Activated CD4-positive, alpha-beta T cell treated with anti-CD3 and anti-CD28 coated beads, Interleukin-2, amount 10 ng/mL, durations not matched to agents 24 days and 14 days (primary cell): ENCODE data around the gene RNU5D-1. TPM values are rescaled to one million over a fixed set of nuclear protein-coding genes. Genes with fewer than 3 reads are reported as not detected.
"Not testable (repeated sequence)": the region's sequence is repeated elsewhere in the genome, so short reads cannot be mapped to it uniquely, and the experiment has no call there.

ENCODE experiments used
- DNase-seq: peaks from one replicate; pipeline ENCODE4 v3.0.0; 2022
- H3K27ac Mint-ChIP-seq: one replicate; pipeline ENCODE4 v1.8.0; 2022; ENCODE audit warnings: mild to moderate bottlenecking, mixed read lengths
- H3K27me3 Mint-ChIP-seq: one replicate; pipeline ENCODE4 v1.8.0; 2022; ENCODE audit warnings: mixed read lengths
- H3K36me3 Mint-ChIP-seq: one replicate; pipeline ENCODE4 v1.8.0; 2022; ENCODE audit warnings: low read depth, mild to moderate bottlenecking, mixed read lengths
- H3K4me1 Mint-ChIP-seq: one replicate; pipeline ENCODE4 v1.8.0; 2021; ENCODE audit warnings: mixed read lengths
- H3K4me3 Mint-ChIP-seq: one replicate; pipeline ENCODE4 v1.8.0; 2022; ENCODE audit warnings: mild to moderate bottlenecking, moderate library complexity, mixed read lengths
- H3K9me3 Mint-ChIP-seq: one replicate; pipeline ENCODE4 v1.8.0; 2021; ENCODE audit warnings: mixed read lengths
- intact Hi-C: fragments of 100-400 bp; cut with micrococcal nuclease; formaldehyde crosslinking; loops from one replicate; pipeline ENCODE4 v1.15.1; 2023
- total RNA-seq: library from RNA; stranded (reverse); gene quantifications from 2 replicates; pipeline ENCODE4 v1.2.3, GENCODE V29; 2022

RNU5D-1 gene
- total RNA-seq: not detected in 2 replicates

DNA sequence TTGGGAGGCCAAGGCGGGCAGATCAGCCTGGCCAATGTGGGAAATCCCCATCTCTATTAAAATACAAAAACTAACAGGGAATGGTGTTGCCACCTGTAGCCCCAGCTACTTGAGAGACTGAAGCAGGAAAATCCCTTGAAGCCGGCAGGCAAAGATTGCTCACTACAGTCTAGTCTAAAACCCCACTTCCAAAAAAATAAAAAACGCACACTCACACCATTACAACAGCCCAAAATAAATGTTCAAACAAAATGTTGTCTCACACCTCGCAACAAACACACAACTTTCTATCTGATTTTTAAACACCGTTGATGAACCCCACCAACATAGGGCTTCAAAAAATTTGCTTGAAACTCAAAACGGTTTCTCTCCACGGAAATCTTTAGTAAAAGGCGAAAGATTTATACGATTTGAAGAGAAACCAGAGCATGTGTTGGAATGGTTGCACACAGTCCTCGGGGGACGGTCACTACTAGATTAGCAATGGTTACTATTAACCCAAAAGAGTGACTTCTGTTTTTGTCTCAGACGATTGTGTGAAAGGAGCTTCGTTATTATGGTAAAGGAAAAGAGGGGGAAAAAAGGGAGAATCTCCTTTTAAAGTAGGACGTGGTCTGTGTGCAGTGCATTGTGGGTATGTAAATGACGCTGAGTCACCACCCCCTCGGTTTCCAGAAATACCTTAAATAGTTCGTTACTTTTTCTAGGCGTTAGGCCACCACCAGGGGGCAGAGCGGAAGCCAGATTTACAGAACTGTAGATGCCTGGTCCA, at the start of gene RNU5D-1:
Gene RNU5D-1 (minus strand): TSS at position 430 of the 772 bp plus-strand sequence.
- H3K36me3 Mint-ChIP-seq: peaks cover 5% of the 10 kb centered on the region
- H3K27ac Mint-ChIP-seq: peak within 1 kb of the TSS; percentile 98
- peak; percentile 97 for DNase-seq
- no peaks in the 10 kb centered on the region for H3K9me3 Mint-ChIP-seq
- intact Hi-C loops: loop anchor here (1.0 to 5.0 kb wide), 10 partner anchors 8 to 761 kb away; partner anchors contain the start of genes KIF2C, RPS8, TESK2 and UROD
- peaks cover 32% of the 10 kb centered on the region for H3K4me1 Mint-ChIP-seq
- peak within 1 kb of the TSS; percentile 65 for H3K4me3 Mint-ChIP-seq
- no peaks in the 10 kb centered on the region for H3K27me3 Mint-ChIP-seq

DNA sequence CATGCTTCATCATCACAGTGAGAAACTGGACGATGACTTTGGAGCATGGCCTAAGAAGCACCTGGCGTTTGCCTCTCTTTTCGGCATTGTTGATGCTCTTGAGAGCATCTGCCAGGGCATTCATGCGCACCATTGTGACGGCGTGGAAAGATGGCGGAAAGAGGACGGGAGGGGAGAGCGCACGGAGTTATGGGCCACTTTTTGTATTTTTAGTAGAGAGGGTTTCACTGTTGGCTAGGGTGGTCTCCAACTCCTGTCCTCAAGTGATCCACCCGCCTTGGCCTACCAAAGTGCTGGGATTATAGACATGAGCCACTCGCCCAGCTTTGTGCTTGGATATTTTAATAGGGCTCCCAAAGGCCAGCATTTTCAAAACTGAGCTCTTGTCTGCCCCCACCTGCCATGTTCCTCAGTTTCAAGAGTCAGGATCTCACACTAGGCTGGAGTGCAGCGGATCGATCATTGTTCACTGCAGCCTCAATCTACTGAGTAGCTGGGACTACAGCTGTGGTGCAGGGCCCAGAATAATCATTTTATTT, 49.7 kb upstream of the RNU5D-1 start:
- H3K27me3 Mint-ChIP-seq: no peaks in the 10 kb centered on the region
- no peak overlapping the region for H3K27ac Mint-ChIP-seq
- H3K9me3 Mint-ChIP-seq: no peaks in the 10 kb centered on the region
- peaks cover 73% of the 10 kb centered on the region for H3K36me3 Mint-ChIP-seq
- no peak for DNase-seq
- H3K4me1 Mint-ChIP-seq: peaks cover 47% of the 10 kb centered on the region
- no peak overlapping the region for H3K4me3 Mint-ChIP-seq
- intact Hi-C loops: no loop called here

DNA sequence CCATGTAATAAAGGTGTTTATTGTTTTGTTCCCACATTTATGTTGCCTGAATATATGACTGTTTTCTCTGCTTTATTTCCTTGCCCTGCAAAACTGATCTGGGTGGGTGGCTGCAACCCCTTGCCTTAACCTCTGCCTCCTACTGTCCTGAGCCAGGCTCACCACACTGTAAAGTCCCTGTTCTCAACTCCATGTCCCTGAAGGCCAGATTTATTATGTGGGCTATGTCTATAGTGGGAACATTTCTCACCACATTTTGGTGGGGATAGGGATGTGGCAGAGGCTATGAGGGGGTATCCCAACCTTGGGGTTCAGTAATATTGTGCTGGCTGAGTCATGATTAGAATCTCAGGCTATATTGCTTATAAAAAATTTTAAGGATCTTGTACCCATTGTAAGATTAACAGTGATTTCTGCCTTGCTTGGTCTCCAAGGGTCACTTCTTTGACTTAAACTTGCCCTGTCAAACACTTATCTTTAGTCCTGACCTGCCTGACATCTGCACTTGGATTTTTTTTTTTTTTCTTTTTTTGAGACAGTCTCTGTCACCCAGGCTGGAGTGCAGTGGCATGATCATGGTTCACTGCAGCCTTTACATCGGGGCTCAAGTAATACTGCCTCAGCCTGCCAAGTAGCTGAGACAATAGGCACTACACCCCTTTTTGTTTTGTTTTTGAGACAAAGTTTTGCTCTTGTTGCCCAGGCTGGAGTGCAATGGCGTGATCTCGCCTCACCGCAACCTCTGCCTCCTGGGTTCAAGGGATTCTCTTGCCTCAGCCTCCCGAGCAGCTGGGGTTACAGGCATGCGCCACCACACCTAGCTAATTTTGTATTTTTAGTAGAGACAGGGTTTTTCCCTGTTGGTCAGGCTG, 48.0 kb upstream of the RNU5D-1 start:
- Mint-ChIP-seq H3K4me3 (peak overlapping the region; percentile 89), H3K9me3 (no peaks in the 10 kb centered on the region), H3K36me3 (peaks cover 73% of the 10 kb centered on the region), H3K27ac (peak overlapping the region; percentile 84), H3K4me1 (peaks cover 42% of the 10 kb centered on the region), H3K27me3 (no peaks in the 10 kb centered on the region)
- intact Hi-C loops: loop anchor here (5.0 kb wide), 1 partner anchor 33 kb away; no protein-coding TSS in a partner anchor
- DNase-seq: no peak

DNA sequence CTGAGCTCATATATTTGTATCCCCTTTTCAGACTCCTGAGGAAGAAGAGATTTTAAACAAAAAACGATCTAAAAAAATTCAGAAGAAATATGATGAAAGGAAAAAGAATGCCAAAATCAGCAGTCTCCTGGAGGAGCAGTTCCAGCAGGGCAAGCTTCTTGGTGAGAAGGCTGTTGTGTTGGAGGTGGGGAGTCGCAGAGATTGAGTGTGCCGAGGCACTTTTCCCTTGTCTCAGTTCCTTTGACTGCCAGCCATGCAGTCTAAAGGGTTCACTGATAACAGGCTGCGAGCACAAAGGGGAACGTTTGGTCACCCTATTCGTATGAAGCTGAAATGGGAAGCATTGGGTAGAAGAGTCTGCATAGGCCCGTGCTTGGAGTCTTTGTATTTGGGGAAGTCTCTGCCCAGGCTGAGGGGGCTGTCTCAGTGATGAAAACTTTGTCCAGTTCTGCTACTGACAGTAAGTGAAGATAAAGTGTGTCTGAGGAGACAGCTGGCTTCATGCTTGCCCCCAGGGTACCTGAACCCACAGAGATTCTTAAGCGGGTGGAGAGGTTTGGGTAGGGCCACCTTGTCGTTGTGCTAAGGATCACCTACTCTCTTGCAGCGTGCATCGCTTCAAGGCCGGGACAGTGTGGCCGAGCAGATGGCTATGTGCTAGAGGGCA, 47.1 kb upstream of the RNU5D-1 start:
- DNase-seq: no peak
- H3K27ac Mint-ChIP-seq: peak overlapping the region; percentile 94
- H3K36me3 Mint-ChIP-seq: peaks cover 67% of the 10 kb centered on the region
- H3K27me3 Mint-ChIP-seq: no peaks in the 10 kb centered on the region
- H3K9me3 Mint-ChIP-seq: no peaks in the 10 kb centered on the region
- peak overlapping the region; percentile 89 for H3K4me3 Mint-ChIP-seq
- intact Hi-C loops: loop anchor here (5.0 kb wide), 1 partner anchor 34 kb away; no protein-coding TSS in a partner anchor
- H3K4me1 Mint-ChIP-seq: peaks cover 36% of the 10 kb centered on the region

DNA sequence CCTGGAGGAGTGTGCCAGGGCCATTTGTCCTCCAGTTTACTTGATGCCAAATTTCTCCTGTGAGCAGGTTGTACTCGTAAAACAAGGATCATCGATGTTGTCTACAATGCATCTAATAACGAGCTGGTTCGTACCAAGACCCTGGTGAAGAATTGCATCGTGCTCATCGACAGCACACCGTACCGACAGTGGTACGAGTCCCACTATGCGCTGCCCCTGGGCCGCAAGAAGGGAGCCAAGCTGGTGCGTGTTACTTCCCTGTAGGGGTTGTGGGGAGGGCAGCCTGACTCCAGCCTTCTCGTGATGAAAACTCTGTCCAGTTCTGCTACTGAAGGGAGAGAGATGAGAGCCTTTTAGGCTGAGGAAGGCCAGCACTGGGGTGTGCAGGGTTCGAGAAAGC, 46.6 kb upstream of the RNU5D-1 start:
- Mint-ChIP-seq H3K4me1 (peaks cover 36% of the 10 kb centered on the region), H3K27me3 (no peaks in the 10 kb centered on the region), H3K27ac (peak overlapping the region; percentile 94), H3K36me3 (peaks cover 64% of the 10 kb centered on the region), H3K4me3 (peak overlapping the region; percentile 89), H3K9me3 (no peaks in the 10 kb centered on the region)
- DNase-seq: no peak
- intact Hi-C loops: loop anchor here (5.0 kb wide), 1 partner anchor 35 kb away; no protein-coding TSS in a partner anchor

DNA sequence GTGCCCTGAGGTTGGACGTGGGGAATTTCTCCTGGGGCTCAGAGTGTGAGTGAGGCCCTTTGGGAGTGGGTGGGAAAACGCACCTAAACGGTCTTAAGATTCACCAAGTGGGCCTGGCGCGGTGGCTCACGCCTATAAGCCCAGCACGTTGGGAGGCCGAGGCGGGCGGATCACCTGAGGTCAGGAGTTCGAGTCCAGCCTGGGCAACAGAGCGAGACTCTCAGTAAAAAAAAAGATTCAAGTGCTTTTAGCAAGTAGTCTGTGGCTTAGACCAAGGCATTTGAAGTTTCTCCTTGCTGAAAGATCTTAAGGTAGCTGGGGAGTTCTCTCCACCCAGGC, 45.7 kb upstream of the RNU5D-1 start:
- no peak for DNase-seq
- intact Hi-C loops: loop anchor here (5.0 kb wide), 1 partner anchor 36 kb away; no protein-coding TSS in a partner anchor
- H3K4me3 Mint-ChIP-seq: peak overlapping the region; percentile 89

DNA sequence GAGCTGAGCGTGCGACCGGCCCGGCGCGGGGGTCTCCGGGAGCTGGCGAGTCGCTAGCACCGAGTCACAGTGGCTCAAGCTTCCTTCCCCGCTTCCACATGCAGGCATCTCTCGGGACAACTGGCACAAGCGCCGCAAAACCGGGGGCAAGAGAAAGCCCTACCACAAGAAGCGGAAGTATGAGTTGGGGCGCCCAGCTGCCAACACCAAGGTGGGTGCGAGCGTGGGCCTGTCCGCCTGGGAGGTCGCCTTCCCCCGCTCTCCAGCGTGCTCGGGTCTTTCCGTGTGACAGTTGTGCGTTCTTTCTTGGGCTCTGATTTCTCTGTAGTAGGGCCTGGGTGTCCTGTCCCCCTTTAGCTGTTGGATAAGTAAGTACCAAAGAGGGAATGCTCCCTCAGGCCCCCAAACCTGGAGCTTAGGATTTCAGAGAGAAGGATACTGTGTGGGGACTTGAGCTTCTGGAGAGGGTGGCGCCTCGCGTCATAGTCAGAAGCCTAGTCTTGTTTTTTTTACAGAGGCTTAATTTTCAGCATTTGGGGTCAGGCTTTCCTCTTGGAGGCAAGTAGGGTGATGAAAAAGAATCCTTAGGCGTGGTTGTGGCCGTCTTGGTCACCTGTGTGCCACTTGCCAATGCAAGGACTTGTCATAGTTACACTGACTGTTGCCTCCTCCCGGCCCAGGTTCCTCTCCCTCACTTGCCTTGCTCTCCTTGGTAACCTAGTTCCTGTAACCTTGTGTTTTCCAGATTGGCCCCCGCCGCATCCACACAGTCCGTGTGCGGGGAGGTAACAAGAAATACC, 45.2 kb upstream of the RNU5D-1 start:
- intact Hi-C loops: loop anchor here (1.0 to 5.0 kb wide), 4 partner anchors 10 to 45 kb away; partner anchors contain the start of genes KIF2C and RNU5D-1

More for the DNA sequence above, 45.7 kb upstream of the RNU5D-1 start:
- Mint-ChIP-seq H3K9me3 (no peaks in the 10 kb centered on the region), H3K36me3 (peaks cover 58% of the 10 kb centered on the region), H3K4me1 (peaks cover 36% of the 10 kb centered on the region), H3K27ac (peak overlapping the region; percentile 94), H3K27me3 (no peaks in the 10 kb centered on the region)

DNA sequence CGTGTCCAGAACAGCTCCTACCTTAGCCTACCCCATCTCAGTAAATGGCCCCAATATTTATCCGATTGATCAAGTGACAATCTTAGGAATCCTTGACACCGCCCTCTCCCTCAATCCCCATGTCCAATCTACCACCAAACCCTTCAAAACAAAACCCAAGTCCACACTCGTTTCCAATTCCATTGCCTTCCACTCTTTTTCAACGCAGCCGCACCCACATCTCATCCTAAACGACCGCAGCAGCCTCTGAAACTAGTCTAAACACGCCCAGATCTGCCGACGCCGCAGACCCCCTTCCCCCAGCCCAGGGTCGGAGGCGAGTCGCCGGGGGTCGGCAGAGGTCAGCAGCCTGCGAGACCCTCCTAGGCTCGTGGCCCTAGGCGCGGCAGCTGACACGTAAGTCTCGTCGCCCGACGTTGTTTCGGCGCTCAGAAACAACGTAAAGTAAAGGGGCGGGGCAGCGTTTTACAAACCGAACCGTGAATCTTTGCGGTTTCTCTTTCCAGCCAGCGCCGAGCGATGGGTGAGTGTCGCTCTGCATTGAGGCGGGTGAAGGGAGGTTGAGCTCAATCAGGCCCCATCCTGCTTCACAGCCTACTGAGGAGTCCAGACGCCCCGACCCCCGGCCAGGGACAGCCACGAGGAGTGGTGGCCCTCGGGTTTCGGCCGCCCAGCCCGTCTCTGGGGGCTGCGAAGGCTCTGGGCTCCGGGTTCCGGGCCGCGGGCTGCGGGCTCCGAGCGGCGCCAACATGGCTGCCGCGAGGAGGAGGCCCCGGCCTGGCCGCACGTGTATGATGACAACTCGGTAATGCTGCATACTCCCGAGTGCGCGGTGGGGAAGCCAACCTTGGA, 44.3 kb upstream of the RNU5D-1 start, which contains the start of gene RPS8:
Gene RPS8 (plus strand): TSS at position 463 of the 852 bp plus-strand sequence. CDS start 57 bp downstream, at position 520.
- Mint-ChIP-seq H3K27me3 (no peaks in the 10 kb centered on the region), H3K9me3 (no peaks in the 10 kb centered on the region), H3K4me3 (peak within 1 kb of the TSS; percentile 89), H3K27ac (peak within 1 kb of the TSS; percentile 94), H3K4me1 (peaks cover 31% of the 10 kb centered on the region), H3K36me3 (peaks cover 44% of the 10 kb centered on the region)
- DNase-seq: peak; percentile 97
- intact Hi-C loops: loop anchor here (1.0 to 5.0 kb wide), 4 partner anchors 11 to 44 kb away; partner anchors contain the start of genes KIF2C and RNU5D-1

More for the DNA sequence above, 45.2 kb upstream of the RNU5D-1 start:
- peak overlapping the region; percentile 94 for H3K27ac Mint-ChIP-seq
- H3K36me3 Mint-ChIP-seq: peaks cover 52% of the 10 kb centered on the region
- H3K27me3 Mint-ChIP-seq: no peaks in the 10 kb centered on the region
- H3K9me3 Mint-ChIP-seq: no peaks in the 10 kb centered on the region
- H3K4me1 Mint-ChIP-seq: peaks cover 35% of the 10 kb centered on the region
- DNase-seq: peak; percentile 73
- H3K4me3 Mint-ChIP-seq: peak overlapping the region; percentile 89

DNA sequence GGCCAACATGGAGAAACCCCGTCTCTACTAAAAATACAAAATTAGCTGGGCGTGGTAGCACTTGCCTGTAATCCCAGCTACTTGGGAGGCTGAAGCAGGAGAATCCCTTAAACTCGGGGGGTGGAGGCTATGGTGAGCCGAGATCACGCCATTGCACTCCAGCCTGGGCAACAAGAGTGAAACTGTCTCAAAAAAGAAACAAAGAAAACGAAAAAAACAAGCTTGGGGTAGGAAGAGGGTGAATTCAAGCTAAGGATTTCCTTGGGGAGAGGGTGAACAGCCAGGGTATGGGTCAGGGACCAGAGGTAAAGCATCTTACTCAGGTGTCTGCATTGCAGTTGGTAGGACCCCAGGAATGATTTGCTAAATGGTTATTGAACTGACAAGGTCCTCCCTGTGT, 35.5 kb upstream of the RNU5D-1 start:
- H3K9me3 Mint-ChIP-seq, H3K4me3 Mint-ChIP-seq, H3K27ac Mint-ChIP-seq, DNase-seq, H3K4me1 Mint-ChIP-seq, H3K27me3 Mint-ChIP-seq, intact Hi-C loops: not testable (repeated sequence)
- peaks cover 52% of the 10 kb centered on the region for H3K36me3 Mint-ChIP-seq

DNA sequence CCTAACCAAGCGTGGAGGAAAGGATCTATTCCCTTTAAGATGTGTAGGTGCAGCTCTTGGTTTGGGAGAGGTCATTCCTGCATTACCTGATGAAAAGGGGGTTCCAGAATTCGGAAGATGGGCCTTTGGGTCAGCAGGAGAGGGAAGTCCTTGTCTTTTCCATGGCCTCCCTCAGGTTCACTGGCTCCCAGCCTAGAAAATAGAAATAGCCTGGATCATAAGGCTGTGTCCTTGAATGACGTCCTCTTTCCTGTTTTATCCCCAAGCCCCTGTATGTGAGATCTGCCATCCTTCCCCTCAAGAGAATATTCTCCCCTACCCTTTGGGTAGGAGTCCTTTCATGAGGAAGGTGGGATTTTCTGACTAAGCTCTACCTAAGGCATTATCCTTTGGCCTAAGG, 29.9 kb upstream of the RNU5D-1 start:
- Mint-ChIP-seq H3K27me3 (no peaks in the 10 kb centered on the region), H3K9me3 (no peaks in the 10 kb centered on the region), H3K36me3 (peaks cover 67% of the 10 kb centered on the region), H3K4me3 (no peak overlapping the region), H3K27ac (no peak overlapping the region), H3K4me1 (peaks cover 5% of the 10 kb centered on the region)
- DNase-seq: no peak
- intact Hi-C loops: no loop called here

DNA sequence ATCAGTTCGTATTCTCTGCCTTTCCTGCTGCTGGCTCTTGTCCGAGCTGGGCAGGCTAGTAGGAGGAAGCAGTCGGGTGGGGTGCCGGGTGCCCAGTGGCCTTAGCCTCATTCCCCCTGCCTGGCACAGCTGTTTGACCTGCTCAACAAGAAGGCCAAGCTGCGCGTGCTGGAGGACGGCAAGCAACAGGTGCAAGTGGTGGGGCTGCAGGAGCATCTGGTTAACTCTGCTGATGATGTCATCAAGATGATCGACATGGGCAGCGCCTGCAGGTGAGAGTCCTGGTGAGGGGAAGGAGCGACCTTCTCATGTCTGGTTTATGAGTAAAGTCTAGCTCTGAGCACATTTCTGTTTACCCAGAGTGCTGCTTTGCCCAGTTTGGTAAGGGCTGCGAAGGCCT, 28.1 kb upstream of the RNU5D-1 start:
- no peaks in the 10 kb centered on the region for H3K9me3 Mint-ChIP-seq
- H3K36me3 Mint-ChIP-seq: peaks cover 72% of the 10 kb centered on the region
- peaks cover 7% of the 10 kb centered on the region for H3K4me1 Mint-ChIP-seq

DNA sequence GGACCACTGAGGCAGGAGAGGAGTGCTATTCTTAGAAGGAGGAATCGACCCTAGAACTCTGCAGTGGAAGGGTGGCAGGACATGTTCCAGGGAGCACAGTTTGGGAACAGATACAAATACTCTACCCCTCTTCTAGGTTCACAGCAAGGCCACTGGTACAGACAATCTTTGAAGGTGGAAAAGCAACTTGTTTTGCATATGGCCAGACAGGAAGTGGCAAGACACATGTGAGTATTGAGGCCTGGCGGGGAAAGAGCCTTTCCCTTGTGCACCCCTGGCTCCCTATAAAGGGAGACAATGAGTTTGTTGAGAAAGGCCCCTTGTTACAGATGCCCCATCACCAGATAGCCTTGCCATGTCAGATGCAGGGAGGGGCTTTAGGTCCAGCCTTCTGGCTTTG, 26.4 kb upstream of the RNU5D-1 start:
- peak overlapping the region; percentile 60 for H3K27ac Mint-ChIP-seq
- H3K9me3 Mint-ChIP-seq: no peaks in the 10 kb centered on the region
- no peak for DNase-seq
- H3K4me1 Mint-ChIP-seq: peaks cover 7% of the 10 kb centered on the region
- no peak overlapping the region for H3K4me3 Mint-ChIP-seq
- H3K27me3 Mint-ChIP-seq: no peaks in the 10 kb centered on the region
- H3K36me3 Mint-ChIP-seq: peaks cover 69% of the 10 kb centered on the region
- intact Hi-C loops: no loop called here

More for the DNA sequence above, 28.1 kb upstream of the RNU5D-1 start:
- Mint-ChIP-seq H3K27ac (no peak overlapping the region), H3K27me3 (no peaks in the 10 kb centered on the region), H3K4me3 (no peak overlapping the region)
- no peak for DNase-seq
- intact Hi-C loops: no loop called here
